GM19025 (cell line): ENCODE measurements around the gene NR5A2.

ENCODE experiments used
- ATAC-seq: cut with Tn5 transposase; IDR thresholded peaks from one replicate; pipeline ENCODE4 v1.9.1; 2021; ENCODE audit warnings: mild to moderate bottlenecking, low read depth, moderate library complexity; ENCODE audit not compliant: unreplicated experiment

The NR5A2 gene

DNA sequence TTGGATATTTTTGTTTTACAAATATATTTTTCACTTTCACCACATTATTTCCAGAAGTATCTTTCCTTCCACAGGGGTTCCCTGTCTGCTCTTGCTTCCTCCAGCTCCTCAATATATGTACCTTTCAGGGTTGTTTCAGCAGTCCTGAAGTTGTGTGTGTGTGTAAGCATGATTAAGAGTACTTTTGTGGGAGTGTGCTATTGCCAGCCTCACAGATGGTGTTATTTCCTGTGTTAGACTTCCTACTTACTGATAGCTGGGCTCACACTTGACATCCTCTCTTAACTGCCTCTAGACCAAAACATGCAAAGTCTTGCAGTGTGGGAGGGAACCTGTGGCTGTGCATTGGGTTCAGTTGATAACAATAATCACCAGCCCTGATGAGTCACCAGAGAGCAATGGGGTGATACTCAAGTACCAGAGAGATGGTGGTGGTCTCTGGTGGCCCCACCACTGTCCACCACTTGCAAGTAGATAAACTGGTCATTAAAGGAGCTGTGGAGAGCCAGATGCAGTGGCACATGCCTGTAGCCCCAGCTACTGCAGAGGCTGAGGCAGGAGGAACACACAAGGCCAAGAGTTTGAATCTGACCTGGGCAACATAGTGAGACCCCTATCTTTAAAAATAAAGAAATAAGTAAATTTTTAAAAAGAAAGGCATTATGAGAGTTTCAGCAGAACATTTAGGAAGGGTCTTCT is 126.7 kb downstream of the NR5A2 start:
- peak; percentile 76 for ATAC-seq

DNA sequence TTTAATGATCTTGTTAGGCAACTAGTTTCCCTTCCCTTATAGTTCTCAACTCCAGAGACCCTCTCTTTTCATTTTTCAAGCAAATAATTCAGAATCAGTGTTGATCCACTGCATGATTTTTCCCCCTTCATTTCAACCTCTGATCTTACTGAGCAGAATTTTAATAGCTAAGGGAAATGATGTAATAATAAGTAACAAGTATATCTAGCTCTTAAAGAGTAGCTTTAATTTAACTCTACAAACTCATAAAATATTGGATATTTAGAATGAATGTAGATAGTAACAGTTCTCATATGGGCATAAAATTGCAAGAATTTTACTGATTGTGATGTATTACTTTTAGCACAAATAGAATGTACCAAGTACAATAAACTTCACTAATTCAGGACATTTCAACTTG is 130.2 kb downstream of the NR5A2 start:
- ATAC-seq, result no peak

DNA sequence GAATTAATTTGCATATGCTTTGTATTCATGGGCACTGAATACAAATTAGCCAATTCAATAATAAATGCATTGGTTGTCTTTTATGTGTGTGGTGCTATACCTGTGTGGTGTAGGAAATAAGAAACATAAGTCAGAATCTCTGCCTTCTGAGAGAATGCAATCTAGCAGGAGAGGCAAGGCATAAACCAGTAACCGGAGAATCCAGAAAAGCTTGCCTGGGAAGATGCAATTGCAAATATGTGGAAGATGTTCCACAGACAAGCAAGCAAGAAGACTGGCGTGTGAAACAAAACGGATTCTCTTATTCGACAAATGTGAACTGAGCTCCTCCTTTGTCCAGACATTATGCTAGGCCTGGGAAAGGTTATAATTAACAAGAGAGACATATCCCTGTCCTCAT is 134.3 kb downstream of the NR5A2 start:
- ATAC-seq, result no peak

DNA sequence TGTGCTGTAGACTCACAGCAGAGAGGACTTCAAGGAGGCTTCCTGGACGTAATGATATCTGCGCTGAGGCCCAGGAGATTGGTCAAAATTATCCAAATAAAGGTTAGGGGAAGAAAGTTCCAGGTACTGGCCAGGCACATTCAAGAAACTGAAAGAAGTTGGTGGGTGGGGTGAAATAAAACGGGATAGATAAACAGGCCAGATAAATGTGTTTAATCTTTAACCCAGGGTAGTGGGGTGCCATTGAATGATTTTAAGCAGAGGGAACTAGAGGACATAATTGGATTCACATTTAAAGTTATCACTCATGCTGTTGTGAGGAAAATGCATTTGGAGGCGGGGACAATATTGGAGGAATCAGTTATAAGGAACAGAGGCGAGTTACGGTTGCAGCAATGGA is 134.7 kb downstream of the NR5A2 start:
- ATAC-seq, result no peak

DNA sequence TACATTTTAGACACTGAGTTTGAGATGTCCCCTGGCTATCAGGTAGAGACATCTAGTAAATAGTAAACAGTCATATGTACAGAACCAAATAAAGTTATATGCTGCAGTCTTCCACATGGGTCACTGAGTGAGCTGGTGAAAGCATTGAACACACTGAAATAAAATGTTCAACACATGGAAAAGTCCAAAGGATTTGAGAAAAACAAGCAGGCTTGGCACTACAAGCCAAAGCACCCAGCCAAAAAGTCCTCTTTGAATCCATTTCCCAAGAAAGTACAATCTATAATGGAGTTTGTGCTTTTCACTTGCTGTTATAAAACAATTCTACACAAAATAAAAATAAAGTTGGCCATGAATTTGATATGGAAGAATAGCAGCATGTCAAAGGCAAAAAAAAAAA is 135.4 kb downstream of the NR5A2 start:
- ATAC-seq, result no peak

DNA sequence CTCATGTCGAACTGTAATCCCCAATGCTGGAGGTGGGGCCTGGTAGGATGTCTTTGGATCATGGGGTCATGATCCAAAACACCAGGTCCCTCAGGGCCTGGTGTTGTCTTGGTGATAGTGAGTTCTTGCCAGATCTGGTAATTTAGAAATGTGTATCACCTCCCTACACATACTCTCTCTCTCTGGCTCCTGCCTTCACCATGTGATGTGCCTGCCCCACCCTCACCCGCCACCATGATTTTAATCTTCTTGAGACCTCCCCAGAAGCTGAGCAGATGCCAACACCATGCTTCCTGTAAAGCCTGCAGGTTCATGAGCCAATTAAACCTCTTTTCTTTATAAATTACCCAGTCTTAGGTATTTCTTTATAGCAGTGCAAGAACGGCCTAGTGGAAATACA is 136.4 kb downstream of the NR5A2 start:
- no peak for ATAC-seq

GRCh38 chr1:200165493-200166220 is 138.1 kb downstream of the NR5A2 start:
- ATAC-seq, result no peak

DNA sequence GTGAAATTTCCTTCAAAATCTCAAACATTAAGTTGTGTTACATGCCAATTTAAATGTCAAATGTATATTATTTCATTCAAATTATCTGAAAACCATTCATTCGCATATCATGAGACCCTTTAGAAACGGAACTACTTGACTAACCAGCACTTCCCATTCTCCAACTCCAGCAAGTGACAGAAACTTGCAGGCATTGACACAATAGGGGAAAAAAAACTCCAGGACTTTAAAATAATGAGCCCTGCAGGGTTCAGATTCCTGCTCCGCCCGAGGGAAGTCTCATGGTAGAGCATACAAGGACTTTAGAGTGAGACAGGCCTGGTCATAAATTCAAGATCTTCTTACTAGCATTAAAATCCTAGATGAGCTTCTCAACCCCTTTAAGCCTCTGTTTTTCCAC is 138.9 kb downstream of the NR5A2 start:
- no peak for ATAC-seq

GRCh38 chr1:200168926-200169325 is 141.4 kb downstream of the NR5A2 start:
- ATAC-seq, result no peak

GRCh38 chr1:200172311-200172710 is 144.8 kb downstream of the NR5A2 start:
- no peak for ATAC-seq

GRCh38 chr1:200173097-200173618 is 145.6 kb downstream of the NR5A2 start:
- ATAC-seq, result no peak

GRCh38 chr1:200174525-200175295 is 147.2 kb downstream of the NR5A2 start:
- ATAC-seq, result no peak

DNA sequence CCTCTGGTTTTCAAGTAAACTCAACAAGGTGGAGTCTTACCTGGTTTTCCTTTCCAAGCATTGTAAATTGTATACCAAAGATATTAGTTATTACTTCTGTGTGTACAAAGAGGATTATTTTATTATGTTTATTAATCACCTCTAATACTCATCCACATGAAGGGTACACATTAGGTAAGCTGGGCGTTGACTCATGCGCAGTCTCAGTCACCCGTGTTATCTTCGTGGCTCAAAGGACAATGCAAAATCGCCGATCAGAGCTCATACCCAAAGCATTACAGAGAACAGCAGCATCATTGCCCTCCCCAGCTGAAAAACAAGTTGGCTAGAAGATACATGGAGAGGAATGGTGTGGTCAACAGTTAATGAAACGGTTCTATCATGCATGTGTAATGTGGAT is 148.7 kb downstream of the NR5A2 start:
- ATAC-seq, result no peak

- ATAC-seq, result no peak
These were observed 149.3 kb downstream of the NR5A2 start for GRCh38 chr1:200176798-200177197.

DNA sequence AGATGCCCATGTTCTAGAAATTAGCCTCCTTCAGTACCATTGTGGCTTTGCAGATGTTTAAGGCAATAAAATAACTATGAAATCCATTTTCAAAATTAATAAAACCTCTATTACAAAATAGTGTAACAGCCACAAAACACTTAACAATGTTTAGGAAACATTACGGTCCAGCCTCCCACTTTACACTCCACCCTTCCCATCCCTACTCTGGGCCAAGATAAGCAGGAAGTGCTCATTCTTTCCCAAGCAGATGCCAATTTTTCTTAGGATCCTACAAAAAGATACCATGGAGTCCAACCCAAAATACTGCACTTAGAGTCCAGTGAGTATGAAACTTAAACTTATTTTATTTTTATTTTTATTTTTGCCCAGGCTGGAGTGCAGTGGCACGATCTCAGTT is 150.8 kb downstream of the NR5A2 start:
- no peak for ATAC-seq

DNA sequence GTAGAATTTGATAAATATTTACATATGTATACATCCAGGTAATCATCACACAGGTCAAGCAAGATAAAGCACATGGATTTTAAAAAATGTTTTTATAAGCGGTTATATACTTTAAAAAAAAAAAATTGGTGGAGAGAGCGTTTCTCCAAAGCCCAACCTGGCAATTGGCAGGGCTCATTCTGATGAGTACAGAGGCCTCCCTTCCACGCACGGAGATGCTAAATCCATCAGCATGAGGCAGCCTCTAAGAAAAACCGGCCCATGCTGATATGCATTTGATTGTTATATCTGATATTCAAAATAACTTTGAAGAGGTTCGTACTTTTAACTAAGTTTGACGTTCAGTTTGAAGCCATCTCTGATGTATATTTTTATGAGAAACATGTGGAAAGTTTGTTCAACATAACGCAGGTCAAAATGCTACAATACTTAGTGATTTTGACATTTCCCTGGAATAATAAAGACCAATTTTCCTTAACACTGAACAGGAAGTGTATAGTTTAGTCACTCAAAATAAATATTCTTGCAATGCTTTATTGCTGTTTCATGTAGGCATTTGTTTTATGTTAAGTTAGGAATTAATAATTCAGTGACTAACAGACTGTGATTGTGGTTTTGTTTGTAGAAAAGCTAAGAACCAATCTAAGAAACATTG is 151.7 kb downstream of the NR5A2 start:
- no peak for ATAC-seq

GRCh38 chr1:200179781-200180160 is 152.3 kb downstream of the NR5A2 start:
- no peak for ATAC-seq

GRCh38 chr1:200180821-200181220 is 153.3 kb downstream of the NR5A2 start:
- ATAC-seq, result no peak

DNA sequence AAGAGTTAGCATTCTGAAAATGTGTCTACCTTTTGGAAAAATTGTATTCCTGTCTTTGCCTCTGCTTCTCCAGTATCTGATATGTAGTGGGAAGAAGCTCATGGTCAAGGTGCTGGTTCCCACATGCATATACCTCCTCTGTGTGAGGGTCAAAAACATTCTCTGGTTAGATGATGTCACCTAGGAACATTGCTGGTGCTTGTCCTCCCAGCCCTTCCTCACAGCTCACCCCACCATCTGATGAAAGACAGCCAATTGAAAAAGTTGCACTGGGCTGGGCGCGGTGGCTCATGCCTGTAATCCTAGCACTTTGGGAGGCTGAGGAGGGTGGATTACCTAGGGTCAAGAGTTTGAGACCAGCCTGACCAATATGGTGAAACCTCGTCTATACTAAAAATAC is 154.4 kb downstream of the NR5A2 start:
- no peak for ATAC-seq

- ATAC-seq, result no peak
These were observed 155.2 kb downstream of the NR5A2 start for GRCh38 chr1:200182701-200183100.

GRCh38 chr1:200183637-200184036 is 156.1 kb downstream of the NR5A2 start:
- no peak for ATAC-seq
